K562 (cell line): ENCODE data around the gene ALG12. TPM values are rescaled to one million over a fixed set of nuclear protein-coding genes. Genes with fewer than 3 reads are reported as not detected.

Experiments
- ATAC-seq: fragments of 200-7000 bp; cut with Tn5 transposase; 3 replicates; pipeline ENCODE4 v1.9.1; 2020; ENCODE audit warnings: moderate library complexity
- BruUV-seq: library from RNA; stranded (reverse); fragments of 400-500 nt; replicated peaks from 2 replicates; lab custom pipeline; 2021; lab: Mats Ljungman, UMichigan
- CTCF ChIA-PET: fragments of 300-600 bp; formaldehyde crosslinking; extraction: SDS; loops from one replicate; lab custom pipeline; 2021; ENCODE audit warnings: low intra/inter-chr PET ratio; lab: Yijun Ruan, JAX
- POLR2A ChIA-PET: fragments of 300-600, 350-650 bp; sonication (Branson Sonifier 250); formaldehyde crosslinking; extraction: SDS; loops from one replicate; lab custom pipeline; 2021; ENCODE audit warnings: antibody characterized with exemption, inconsistent platforms; lab: Yijun Ruan, JAX
- DNase-seq, 4 experiments: peaks; one replicate each; pipeline versions ENCODE4 v3.0.0 to v3.0.0-alpha.2; 2011 to 2018; ENCODE audit warnings: low spot score in 3 of 4, mixed read lengths in 3 of 4; ENCODE audit errors: extremely low read depth in 1 of 4
- FAIRE-seq: peaks from 2 replicates; lab custom pipeline; 2011; peaks lifted over from hg19 to GRCh38; lab: Jason Lieb, UNC
- H2AFZ ChIP-seq: 2 replicates; pipeline ENCODE4 v1.6.0; 2011; ENCODE audit warnings: low read depth, low read length, control low read depth, inconsistent platforms
- H3K27ac ChIP-seq: fragments of 200-600 bp; 3 replicates; pipeline ENCODE4 v1.8.0; 2011; ENCODE audit warnings: low read depth, mild to moderate bottlenecking, control low read depth, inconsistent platforms, low read length, moderate library complexity, mixed read lengths; ENCODE audit errors: extremely low read depth
- H3K27me3 ChIP-seq, 2 experiments: fragments of 300-600 bp in 1 of 2; 2 replicates in 1 of 2; 3 replicates in 1 of 2; pipeline versions ENCODE4 v1.6.0 to v1.8.0; 2011; ENCODE audit warnings: inconsistent platforms in 2 of 2, low read length in 2 of 2, mild to moderate bottlenecking in 1 of 2, mixed read lengths in 1 of 2, moderate library complexity in 1 of 2; ENCODE audit not compliant: control insufficient read depth in 2 of 2, insufficient read depth in 2 of 2
- H3K36me3 ChIP-seq: fragments of 300-600 bp; 3 replicates; pipeline ENCODE4 v1.8.0; 2011; ENCODE audit warnings: mild to moderate bottlenecking, low read length, inconsistent platforms; ENCODE audit not compliant: control insufficient read depth, insufficient read depth
- H3K4me1 ChIP-seq, 2 experiments: fragments of 200-600 bp in 1 of 2; replicated peaks in 1 of 2; 2 replicates in 1 of 2; 3 replicates in 1 of 2; pipeline versions ENCODE4 v1.5.1 to v1.8.0; 2011; ENCODE audit warnings: inconsistent platforms in 2 of 2, low read length in 2 of 2, mild to moderate bottlenecking in 1 of 2, mixed read lengths in 1 of 2, moderate library complexity in 1 of 2; ENCODE audit not compliant: control insufficient read depth in 2 of 2, insufficient read depth in 2 of 2
- H3K4me2 ChIP-seq: 2 replicates; pipeline ENCODE4 v1.6.1; 2011; ENCODE audit warnings: low read length, control low read depth, inconsistent platforms, mixed read lengths; ENCODE audit not compliant: insufficient read depth
- H3K4me3 ChIP-seq: fragments of 200-600 bp; sonication (generic), shearing (Covaris generic); 2 replicates; pipeline ENCODE4 v1.5.1; 2016; ENCODE audit warnings: control low read depth, inconsistent platforms
- H3K79me2 ChIP-seq: fragments of 200-600 bp; 3 replicates; pipeline ENCODE4 v1.8.0; 2011; ENCODE audit warnings: low read length, inconsistent platforms; ENCODE audit not compliant: control insufficient read depth, insufficient read depth
- H3K9ac ChIP-seq, 2 experiments: 2 replicates each; pipeline versions ENCODE4 v1.6.0 to v1.6.1; 2011; ENCODE audit warnings: low read depth in 2 of 2, low read length in 2 of 2, control low read depth in 1 of 2, inconsistent platforms in 1 of 2, mild to moderate bottlenecking in 1 of 2, mixed read lengths in 1 of 2; ENCODE audit not compliant: insufficient read depth in 1 of 2
- H3K9me1 ChIP-seq: one replicate; pipeline ENCODE4 v1.6.0; 2011; ENCODE audit warnings: inconsistent platforms, mild to moderate bottlenecking, low read length, moderate library complexity; ENCODE audit not compliant: control insufficient read depth, insufficient read depth
- H3K9me3 ChIP-seq: replicated peaks from 2 replicates; pipeline ENCODE4 v1.5.1; 2011; ENCODE audit warnings: low read depth, low read length, inconsistent platforms; ENCODE audit not compliant: control insufficient read depth, insufficient read depth
- H4K20me1 ChIP-seq: replicated peaks from 2 replicates; pipeline ENCODE4 v1.6.1; 2011; ENCODE audit warnings: low read length, inconsistent platforms, mixed read lengths; ENCODE audit not compliant: control insufficient read depth, insufficient read depth
- DDX20 ChIP-seq: fragments of 450-650 bp; IDR thresholded peaks from 2 replicates; pipeline ENCODE4 v1.6.1; 2016; ENCODE audit warnings: missing genetic modification characterization, low read depth, mild to moderate bottlenecking, missing compliant biosample characterization, moderate library complexity
- EP400 ChIP-seq: fragments of 450-650 bp; IDR thresholded peaks from 2 replicates; pipeline ENCODE4 v1.6.1; 2017; ENCODE audit warnings: antibody characterized with exemption, mild to moderate bottlenecking, moderate library complexity
- LEF1 ChIP-seq: fragments of 450-650 bp; IDR thresholded peaks from 2 replicates; pipeline ENCODE4 v1.6.1; 2016; ENCODE audit warnings: mild to moderate bottlenecking
- MAFF ChIP-seq: IDR thresholded peaks from 2 replicates; pipeline ENCODE4 v1.6.1; 2012; ENCODE audit warnings: low read length, improper control_type of control experiment
- MAFK ChIP-seq: IDR thresholded peaks from 2 replicates; pipeline ENCODE4 v1.6.1; 2011; ENCODE audit warnings: low read length, improper control_type of control experiment
- NFIC ChIP-seq: fragments of 450-650 bp; IDR thresholded peaks from 2 replicates; pipeline ENCODE4 v1.6.1; 2017; ENCODE audit warnings: mild to moderate bottlenecking, inconsistent platforms
- NRF1 ChIP-seq, 2 experiments: fragments of 450-650 bp; IDR thresholded peaks in 1 of 2; conservative IDR thresholded peaks in 1 of 2; 2 replicates each; pipeline ENCODE4 v1.6.1; 2014; ENCODE audit warnings: mild to moderate bottlenecking in 2 of 2
- SMC3 ChIP-seq: conservative IDR thresholded peaks from 2 replicates; pipeline ENCODE4 v1.6.1; 2011; ENCODE audit warnings: low read depth, low read length, improper control_type of control experiment; ENCODE audit not compliant: insufficient read depth
- TRIM28 ChIP-seq: fragments of 450-650 bp; IDR thresholded peaks from 2 replicates; pipeline ENCODE4 v1.6.1; 2017
- ZNF316 ChIP-seq: fragments of 450-650 bp; IDR thresholded peaks from 2 replicates; pipeline ENCODE4 v1.6.1; 2016
- WGBS: fragments of 100-300 bp; shearing (Covaris generic); methylation state at CpG from one replicate; pipeline ENCODE4 v1.1.6; 2016; ENCODE audit warnings: low coverage, mixed read lengths; ENCODE audit not compliant: insufficient coverage; ENCODE audit errors: missing lambda C conversion rate; 5-methylcytosine and 5-hydroxymethylcytosine counted together
- in situ Hi-C: fragments of 300-500 bp; cut with MboI; formaldehyde crosslinking; loops from 4 replicates; pipeline ENCODE4 v1.15.0; 2018; ENCODE audit warnings: inconsistent platforms, mixed read lengths
- intact Hi-C: fragments of 100-400 bp; cut with micrococcal nuclease; formaldehyde crosslinking; loops from 2 replicates; pipeline ENCODE4 v1.14.2; 2022
- polyA plus RNA-seq, 8 experiments: library from polyadenylated mRNA; depleted of rRNA in 4 of 8; stranded (reverse) in 5 of 8; unstranded in 3 of 8; fragments of >200 nt; fragmentation: Nextera tagmentation in 2 of 8; fragmentation: Illumina TruSeq in 1 of 8; extraction: Ambion mirVana in 2 of 8; extraction: Trizol in 1 of 8; gene quantifications; 2 replicates each; pipeline versions ENCODE4 v1.2.1 to v1.2.3, GENCODE V29; 2011 to 2014; ENCODE audit warnings: inconsistent platforms in 1 of 8, missing spikeins in 1 of 8
- total RNA-seq, 7 experiments: library from RNA; depleted of rRNA in 6 of 7; stranded (reverse); fragments of >200 nt in 6 of 7; fragmentation: Illumina TruSeq in 2 of 7; extraction: Trizol in 2 of 7; gene quantifications; 2 replicates each; pipeline versions ENCODE4 v1.2.1 to v1.2.3, GENCODE V29; 2011 to 2021; ENCODE audit warnings: low replicate concordance in 1 of 7

Gene ALG12
- total and polyA plus RNA-seq, 9 of the 15 experiments (the other 6 are each of a cell fraction or from before 2014, with no cell fraction given): 0.20 to 8.5 (median 3.4) TPM

- FAIRE-seq: no peak
- Histone ChIP-seq H3K36me3 (peaks cover 45% of the 10 kb centered on the region; the same call in 2 of the 3 replicates), H3K4me2 (no peak overlapping the region), H3K27me3 (no peaks in the 10 kb centered on the region), H4K20me1 (no peaks in the 10 kb centered on the region), H3K79me2 (peaks cover 28% of the 10 kb centered on the region), H3K4me3 (no peak overlapping the region), H3K9me1 (no peaks in the 10 kb centered on the region), H3K9me3 (peaks cover under 1% of the 10 kb centered on the region), H3K27ac (no peak overlapping the region), H2AFZ (no peak overlapping the region), H3K4me1 (peaks cover 0 to 4% of the 10 kb centered on the region in 2 experiments; a peak in 1 of 5 replicates), H3K9ac (no peak overlapping the region)
- intact Hi-C loops: no loop called here
- TF ChIP-seq SMC3 (no peak), MAFF (no peak), NFIC (peak; percentile 46), MAFK (peak; percentile 17; the same call in 1 of the 2 replicates), DDX20 (tag) (no peak), NRF1 (conservative IDR thresholded peaks at IDR 0.05 in 1 of 2, IDR thresholded peaks at IDR 0.05 in 1 of 2) (no peak), LEF1 (no peak), EP400 (no peak), ZNF316 (peak; percentile 65), TRIM28 (no peak)
- 87% methylated on average over 18 of the region's 21 CpGs for WGBS
- no peak for DNase-seq
- CTCF ChIA-PET: no interaction called here
- BruUV-seq: no TSS peak
- in situ Hi-C loops: no loop called here
- no peak for ATAC-seq
- POLR2A ChIA-PET: interaction anchor here (2.3 kb wide), 1 partner anchor 10 kb away, joined by 6 read pairs; no protein-coding TSS in a partner anchor
Observed at GRCh38 chr22:49882519-49883293, 35.5 kb downstream of the ALG12 start.
